H1 (cell line): ENCODE measurements around the gene CAVIN4. TPM values are rescaled to one million over a fixed set of nuclear protein-coding genes. Genes with fewer than 3 reads are reported as not detected.

ENCODE experiments used
- BCL11A ChIP-seq, 2 experiments: IDR thresholded peaks; one replicate each; pipeline ENCODE4 v1.6.1; 2011; ENCODE audit warnings: low read depth in 2 of 2, low read length in 2 of 2, mild to moderate bottlenecking in 2 of 2
- EP300 ChIP-seq, 2 experiments: IDR thresholded peaks; 1 replicate in 1 of 2; 2 replicates in 1 of 2; pipeline ENCODE4 v1.6.1; 2011 to 2012; ENCODE audit warnings: low read depth in 2 of 2, low read length in 2 of 2, mild to moderate bottlenecking in 2 of 2, borderline replicate concordance in 1 of 2, inconsistent platforms in 1 of 2, moderate library complexity in 1 of 2
- polyA plus RNA-seq, 7 experiments: library from polyadenylated mRNA; depleted of rRNA in 3 of 7; stranded (reverse) in 5 of 7; unstranded in 2 of 7; fragments of >200 nt in 5 of 7; fragments of 200-250 nt in 2 of 7; gene quantifications; 1 replicate in 5 of 7; 2 replicates in 1 of 7; 4 replicates in 1 of 7; pipeline versions ENCODE4 v1.2.1 to v1.2.3, GENCODE V29; 2011 to 2013; ENCODE audit warnings: missing spikeins in 2 of 7, mixed read lengths in 2 of 7
- total RNA-seq: library from RNA; stranded (reverse); fragmentation: NEBNext Ultra II Directional; extraction: Animal tissue kit (Norgen Biotek cat#: 25700); gene quantifications from 2 replicates; pipeline ENCODE4 v1.2.1, GENCODE V29; 2021

Gene CAVIN4
- total and polyA plus RNA-seq, 2 of the 8 experiments (the other 6 are each of a cell fraction or from before 2014, with no cell fraction given) = 2.3 to 9.1 TPM

- TF ChIP-seq EP300 (IDR thresholded peaks at IDR 0.05; ENCODE audit: borderline replicate concordance in 1 of 2, low read depth in 2 of 2, low read length in 2 of 2) = 0 out of 3 replicates have a peak, but pooled peaks of 1 of the 2 experiments have one; percentile 31
- TF ChIP-seq BCL11A (IDR thresholded peaks at IDR 0.05; ENCODE audit: low read depth in 2 of 2, low read length in 2 of 2) = no peak
- TF ChIP-seq, all 59 proteins: peak for 5
Measured at GRCh38 chr9:100602342-100602801, 24.5 kb downstream of the CAVIN4 start (continued).
